ENCODE data around the gene ASB3.
"Not testable (repeated sequence)": the region's sequence is repeated elsewhere in the genome, so short reads cannot be mapped to it uniquely, and the experiment has no call there.

Gene ASB3

DNA sequence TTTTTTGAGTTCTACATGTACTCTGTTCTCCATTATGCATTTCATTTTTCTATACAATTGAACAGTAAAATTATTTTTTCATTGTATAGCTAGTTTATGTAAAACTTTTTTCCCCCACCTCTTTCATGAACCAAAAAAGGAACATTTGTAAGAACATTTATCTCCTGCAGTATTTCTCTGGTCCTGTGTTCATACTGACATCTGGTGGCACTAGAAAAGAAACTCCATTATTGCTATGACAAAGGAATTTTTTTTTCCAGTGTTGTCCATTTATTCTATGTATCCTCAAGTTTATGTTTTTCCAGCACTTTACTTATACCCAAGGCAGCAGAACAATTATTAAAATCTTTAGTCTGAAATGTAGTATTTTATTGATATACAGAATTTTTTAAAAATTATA, 46.6 kb downstream of the ASB3 start:
- DNase-seq (ENCODE audit: low read depth, low spot score), result no peak

DNA sequence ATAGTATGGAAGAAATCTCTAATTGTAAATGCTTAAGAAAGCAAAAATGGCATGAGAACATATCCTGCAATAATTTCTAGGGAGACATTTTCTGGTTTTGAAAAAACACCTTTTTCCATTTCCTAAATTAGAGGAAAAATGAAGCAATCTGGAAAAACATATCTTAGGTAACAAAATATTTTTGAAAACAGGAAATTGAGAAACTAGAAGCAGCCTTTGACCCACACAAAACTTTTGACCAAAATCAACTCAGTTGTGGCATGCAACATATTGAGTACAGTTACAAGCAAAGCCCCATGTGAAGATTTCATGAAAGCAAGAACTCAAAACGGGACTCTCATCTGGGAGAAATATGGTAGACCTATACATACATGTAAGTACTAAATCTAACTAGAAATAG, 47.7 kb downstream of the ASB3 start:
- DNase-seq (ENCODE audit: low read depth, low spot score), result no peak

- no peak for DNase-seq (ENCODE audit: low read depth, low spot score)
These were observed 49.7 kb downstream of the ASB3 start for GRCh38 chr2:53737091-53737490.

DNA sequence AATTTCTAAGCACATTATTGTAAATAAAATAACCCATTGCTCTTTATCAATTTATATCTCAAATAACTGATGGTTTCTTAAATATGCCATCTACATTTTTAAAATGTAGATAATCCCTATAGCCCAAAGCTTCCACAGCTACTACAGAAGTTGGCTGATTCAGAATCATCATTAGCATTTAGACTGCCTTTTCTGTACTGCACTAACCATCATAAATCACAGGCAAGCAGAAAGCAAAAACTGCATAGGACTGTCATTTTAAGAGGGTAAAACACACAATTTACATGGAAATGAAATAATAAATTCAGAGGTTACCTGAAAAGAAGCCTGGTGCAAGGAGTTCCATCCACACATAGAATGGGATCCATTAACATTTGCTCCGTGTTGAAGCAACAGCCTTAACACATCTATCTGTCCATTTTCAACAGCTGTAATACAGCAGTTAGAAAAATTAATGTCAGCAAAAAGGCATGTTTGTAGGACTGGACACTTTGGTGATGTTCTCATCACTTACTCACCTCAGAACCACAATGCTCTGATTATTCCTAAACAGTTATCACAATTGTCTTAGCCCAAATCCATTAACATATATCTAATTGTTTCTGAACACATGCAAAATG, 57.5 kb downstream of the ASB3 start:
- DNase-seq (ENCODE audit: low read depth, low spot score), result no peak

- no peak for DNase-seq (ENCODE audit: low read depth, low spot score)
These were observed 58.8 kb downstream of the ASB3 start for GRCh38 chr2:53727921-53728320.

DNA sequence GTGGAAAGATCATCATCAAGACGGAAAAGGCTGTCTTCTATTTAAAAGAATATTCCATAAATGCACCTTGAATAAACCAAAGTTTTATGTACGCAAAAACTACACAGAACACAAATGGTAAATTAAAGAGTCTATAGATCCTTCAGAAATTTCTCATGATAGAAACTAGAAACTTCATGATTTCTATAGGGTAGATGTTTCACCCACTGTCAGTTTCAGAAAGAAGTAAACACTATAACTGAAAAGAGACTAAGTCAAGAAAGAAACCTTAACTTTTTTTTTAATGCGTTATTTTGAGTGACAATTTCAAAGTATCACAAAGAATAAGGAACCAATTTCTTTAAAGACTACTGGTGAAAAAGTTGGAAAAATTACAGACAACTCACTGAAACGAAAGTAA, 61.1 kb downstream of the ASB3 start:
- no peak for DNase-seq (ENCODE audit: low read depth, low spot score)

- DNase-seq (ENCODE audit: low read depth, low spot score), result no peak
These were observed 62.2 kb downstream of the ASB3 start for GRCh38 chr2:53724536-53724935.

- DNase-seq (ENCODE audit: low read depth, low spot score), result not testable (repeated sequence)
These were observed 65.8 kb downstream of the ASB3 start for GRCh38 chr2:53720944-53721343.

DNA sequence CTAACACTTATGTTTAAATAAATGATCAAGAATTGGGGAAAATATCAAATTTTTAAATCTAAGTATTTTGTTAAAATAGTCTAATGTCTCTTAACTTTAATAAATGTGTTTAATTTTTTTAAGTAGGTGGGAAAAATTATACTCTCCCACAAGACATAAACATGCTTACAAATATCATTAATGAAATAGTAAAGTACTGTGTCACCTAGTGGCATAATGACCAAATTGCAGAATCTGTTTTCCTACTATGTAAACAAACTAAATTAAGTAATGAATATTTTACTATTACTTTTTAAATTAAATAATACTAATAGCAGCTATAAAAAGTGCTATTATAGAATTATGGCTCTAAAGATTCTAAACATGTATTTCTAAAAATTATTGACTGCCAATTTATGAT, 71.2 kb downstream of the ASB3 start:
- no peak for DNase-seq (ENCODE audit: low read depth, low spot score)

DNA sequence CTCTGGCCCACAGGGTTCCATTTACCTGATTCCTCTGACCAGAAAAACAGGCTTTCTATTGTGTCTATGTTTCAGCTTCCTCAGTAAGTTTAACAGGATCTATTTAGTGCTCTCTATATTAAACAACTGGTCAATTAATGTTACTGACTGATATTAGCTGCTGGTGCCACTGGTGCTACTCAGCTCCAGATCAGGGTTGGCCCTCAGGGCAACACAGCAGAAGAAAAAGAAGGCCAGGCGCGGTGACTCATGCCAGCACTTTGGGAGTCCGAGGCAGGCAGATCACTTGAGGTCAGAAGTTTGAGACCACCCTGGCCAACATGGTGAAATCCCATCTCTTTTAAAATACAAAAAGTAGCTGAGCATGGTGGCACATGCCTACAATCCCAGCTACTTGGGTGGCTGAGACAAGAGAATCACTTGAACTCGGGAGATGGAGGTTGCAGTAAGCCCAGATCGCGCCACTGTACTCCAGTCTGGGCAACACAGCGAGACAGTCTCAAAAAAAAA, 75.4 kb downstream of the ASB3 start:
- DNase-seq (ENCODE audit: low read depth, low spot score), result no peak

DNA sequence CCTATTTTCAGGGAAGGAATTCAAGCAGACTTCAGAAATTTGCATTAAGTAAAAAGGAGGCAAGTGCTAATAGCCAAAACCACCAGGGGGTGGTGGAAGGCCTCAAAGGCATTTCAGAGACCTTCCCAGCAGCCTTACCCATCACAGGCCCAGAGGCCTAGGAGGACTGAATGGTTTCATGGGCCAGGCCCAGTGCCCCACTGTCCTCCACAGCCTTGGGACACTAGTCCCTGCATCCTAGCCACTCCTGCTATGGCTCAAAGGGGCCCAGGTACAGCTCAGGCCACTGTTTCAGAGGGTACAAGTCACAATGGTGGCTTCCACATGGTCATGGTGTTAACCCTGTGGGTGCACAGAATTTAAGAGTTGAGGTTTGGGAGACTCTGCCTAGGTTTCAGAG, 77.8 kb downstream of the ASB3 start:
- DNase-seq (ENCODE audit: low read depth, low spot score), result no peak

DNA sequence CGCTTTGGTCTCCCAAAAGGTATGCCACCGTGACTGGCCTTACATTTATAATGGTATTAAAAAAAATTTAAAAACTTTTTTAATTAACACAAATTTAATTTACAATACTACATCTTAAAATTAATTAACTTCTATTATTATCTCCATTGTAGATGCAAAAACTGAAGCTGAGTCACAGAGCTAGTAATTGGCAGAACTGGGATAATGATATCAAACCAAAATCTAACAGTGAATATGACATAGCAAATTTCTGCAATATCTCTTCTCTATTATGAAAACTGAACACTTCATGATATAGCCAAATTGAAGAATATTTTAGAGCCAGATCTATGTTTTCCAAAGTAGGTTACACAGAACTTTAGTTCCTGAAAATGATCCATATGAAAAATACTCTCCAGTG, 85.5 kb downstream of the ASB3 start:
- no peak for DNase-seq (ENCODE audit: low read depth, low spot score)

- DNase-seq (ENCODE audit: low read depth, low spot score), result no peak
These were observed 89.1 kb downstream of the ASB3 start for GRCh38 chr2:53697686-53698085.

DNA sequence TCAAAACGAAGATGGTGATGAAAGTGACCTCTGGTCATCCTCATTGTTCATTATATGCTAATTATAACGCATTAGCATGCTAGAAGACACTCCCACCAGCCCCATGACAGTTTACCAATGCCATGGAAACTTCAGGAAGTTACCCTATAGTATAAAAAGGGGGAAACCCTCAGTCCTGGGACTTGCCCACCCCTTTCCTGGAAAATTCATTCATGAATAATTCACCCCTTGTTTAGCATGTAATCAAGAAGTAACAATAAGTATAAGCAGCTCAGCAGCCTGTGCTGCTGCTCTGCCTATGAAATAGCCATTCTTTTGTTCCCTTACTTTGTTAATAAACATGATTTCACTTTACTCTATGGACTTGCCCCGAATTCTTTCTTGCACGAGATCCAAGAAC, 89.7 kb downstream of the ASB3 start:
- no peak for DNase-seq (ENCODE audit: low read depth, low spot score)

DNA sequence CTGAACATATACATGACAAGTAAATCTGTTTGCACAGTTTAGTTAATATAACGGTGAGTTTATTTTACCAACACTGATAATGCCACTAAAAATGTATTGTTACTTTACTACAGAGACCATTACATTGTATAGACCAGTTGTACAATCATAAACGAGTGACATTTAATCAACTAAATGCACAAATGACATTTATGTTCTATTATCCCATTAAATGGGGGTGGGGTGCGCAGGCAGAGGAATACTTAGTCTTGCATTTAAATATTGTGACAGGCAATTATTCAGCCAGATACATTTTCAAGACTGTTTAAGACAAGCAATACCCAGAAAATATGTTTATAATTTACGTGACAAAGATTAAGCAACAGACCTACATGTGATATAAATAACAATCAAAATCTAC, 91.2 kb downstream of the ASB3 start:
- DNase-seq (ENCODE audit: low read depth, low spot score), result no peak

GRCh38 chr2:53694096-53694771, 92.5 kb downstream of the ASB3 start:
- DNase-seq (ENCODE audit: low read depth, low spot score), result no peak

- no peak for DNase-seq (ENCODE audit: low read depth, low spot score)
These were observed 95.9 kb downstream of the ASB3 start for GRCh38 chr2:53690876-53691275.

DNA sequence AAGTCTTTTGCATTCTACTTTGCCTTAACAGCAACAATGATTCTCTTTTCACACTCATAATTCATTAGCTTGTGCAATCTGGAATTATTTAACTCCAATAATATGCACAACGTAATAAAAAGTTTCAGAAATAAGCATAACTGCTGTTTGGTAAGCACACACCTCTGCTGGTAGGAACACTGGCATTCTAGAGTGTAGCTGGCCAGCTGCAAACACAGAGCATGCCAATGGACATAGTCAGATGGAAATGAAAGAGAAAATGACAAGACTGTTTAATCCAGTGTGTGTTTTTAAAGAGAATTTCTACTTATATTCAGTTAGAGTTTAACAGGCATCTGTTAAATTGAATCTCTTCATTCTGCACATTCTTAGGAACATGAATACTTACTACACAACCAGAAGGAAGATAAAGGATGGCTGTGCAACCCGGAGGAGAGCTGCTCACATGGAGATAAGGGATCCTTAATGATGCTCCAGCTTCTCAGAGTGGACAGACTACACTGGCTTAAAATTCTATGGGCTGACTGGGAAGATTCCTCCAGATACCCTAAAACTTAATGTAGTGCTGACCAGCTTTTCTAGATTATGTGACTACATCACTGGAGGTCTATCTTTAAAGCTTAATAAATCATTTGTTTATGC, 113.8 kb downstream of the ASB3 start:
- DNase-seq (ENCODE audit: low read depth, low spot score), result no peak

DNA sequence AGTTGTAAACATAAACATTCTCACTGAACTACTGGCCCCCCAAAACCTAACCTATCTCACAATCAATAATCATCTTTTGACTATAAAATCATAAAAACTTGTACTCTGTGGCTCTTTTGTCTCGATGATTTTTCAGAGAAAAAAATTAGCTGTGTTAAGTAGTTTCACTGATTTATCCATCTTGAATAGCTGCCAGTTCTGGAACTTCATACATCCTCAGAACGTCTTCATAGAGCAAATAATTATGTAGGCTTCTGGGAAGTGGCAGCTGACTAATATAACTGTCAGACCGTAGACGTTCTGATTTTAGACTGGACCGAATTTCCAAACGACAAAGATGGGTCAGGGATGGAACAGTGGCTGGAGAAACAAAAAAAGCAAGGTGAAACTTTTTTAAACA, 116.4 kb downstream of the ASB3 start:
- no peak for DNase-seq (ENCODE audit: low read depth, low spot score)

GRCh38 chr2:53668624-53669026, 118.1 kb downstream of the ASB3 start:
- no peak for DNase-seq (ENCODE audit: low read depth, low spot score)

DNA sequence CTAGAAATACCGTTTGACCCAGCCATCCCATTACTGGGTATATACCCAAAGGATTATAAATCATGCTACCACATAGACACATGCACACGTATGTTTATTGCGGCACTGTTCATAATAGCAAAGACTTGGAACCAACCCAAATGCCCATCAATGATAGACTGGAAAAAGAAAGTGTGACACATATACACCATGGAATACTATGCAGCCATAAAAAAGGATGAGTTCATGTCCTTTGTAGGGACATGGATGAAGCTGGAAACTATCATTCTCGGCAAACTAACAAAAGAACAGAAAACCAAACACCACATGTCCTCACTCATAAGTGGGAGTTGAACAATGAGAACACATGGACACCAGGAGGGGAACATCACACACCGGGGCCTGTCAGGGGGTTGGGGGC, 119.6 kb downstream of the ASB3 start:
- not testable (repeated sequence) for DNase-seq (ENCODE audit: low read depth, low spot score)

DNA sequence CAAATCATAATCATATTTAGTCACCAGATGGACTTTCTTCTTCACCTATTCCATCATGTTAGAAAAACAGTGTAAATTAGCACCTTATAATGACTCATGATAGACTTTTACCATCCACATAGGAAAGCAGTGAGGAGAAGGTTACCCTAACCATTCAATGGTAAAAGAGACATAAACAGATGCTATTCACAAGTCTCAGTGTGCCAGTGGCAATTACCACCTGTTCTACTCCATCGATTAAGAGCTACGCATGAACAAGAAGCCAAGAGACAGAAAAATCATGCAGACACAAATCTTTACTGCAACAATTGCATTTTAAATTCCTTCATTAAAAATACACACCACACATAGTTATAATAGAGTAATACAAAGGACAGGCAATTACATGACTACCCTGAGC, 125.9 kb downstream of the ASB3 start:
- no peak for DNase-seq (ENCODE audit: low read depth, low spot score)

DNA sequence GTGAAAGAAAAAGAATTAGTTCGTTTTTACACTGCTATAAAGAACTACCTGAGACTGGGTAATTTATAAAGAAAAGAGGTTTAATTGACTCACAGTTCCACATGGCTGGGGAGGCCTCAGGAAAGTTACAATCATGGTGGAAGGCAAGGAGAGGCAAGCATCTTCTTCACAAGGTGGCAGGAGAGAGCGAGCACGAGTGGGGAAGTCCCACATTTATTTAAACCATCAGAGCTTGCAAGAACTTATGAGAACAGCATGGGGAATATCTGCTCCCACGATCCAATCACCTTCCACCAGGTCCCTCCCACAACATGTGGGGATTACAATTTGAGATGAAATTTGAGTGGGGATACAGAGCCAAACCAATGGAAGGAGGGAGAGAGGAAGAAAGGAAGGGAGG, 128.3 kb downstream of the ASB3 start:
- not testable (repeated sequence) for DNase-seq (ENCODE audit: low read depth, low spot score)
